HG03064 (cell line): ENCODE results near the gene ATR.
"Not testable (repeated sequence)": the region's sequence is repeated elsewhere in the genome, so short reads cannot be mapped to it uniquely, and the experiment has no call there.

Experiments used
- ATAC-seq: cut with Tn5 transposase; IDR thresholded peaks from one replicate; pipeline ENCODE4 v1.9.1; 2021; ENCODE audit warnings: low read depth; ENCODE audit not compliant: unreplicated experiment

ATR gene

DNA sequence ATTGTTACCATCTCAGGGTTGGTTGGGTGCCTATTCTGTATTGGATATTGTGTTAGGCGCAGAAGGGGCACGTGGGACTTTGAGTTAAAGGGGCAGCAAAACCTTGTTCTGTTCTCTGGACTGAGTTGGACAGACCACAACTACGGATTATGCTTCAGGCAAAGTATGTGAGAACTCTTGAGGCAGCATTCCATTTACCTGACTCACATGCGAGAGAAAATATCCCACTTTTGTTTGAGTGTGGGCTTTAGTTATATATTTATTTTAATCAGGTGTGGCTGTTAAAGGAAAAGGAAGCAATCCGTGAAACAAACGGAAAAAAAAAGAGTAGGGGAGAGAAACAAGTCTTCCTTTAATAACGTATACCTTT lies 17.0 kb upstream of the ATR start:
- ATAC-seq: no peak

DNA sequence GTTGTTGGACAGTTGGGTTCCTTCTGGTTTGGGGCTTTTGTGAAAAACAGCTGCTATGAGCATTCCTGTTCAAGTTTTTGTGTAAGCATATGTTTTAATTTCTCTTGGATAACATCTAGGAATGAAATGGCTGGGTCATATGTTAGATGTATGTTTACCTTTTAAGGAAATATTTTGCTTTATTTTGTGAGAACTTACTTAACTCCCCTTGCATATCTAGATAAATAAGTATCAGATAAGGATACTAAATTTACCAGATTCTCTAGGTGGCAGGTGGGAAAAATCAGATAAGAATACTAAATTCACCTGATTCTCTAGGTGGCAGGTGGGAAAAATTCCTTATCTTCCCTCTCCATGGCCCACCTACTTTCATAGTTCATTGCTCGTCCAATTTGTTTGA lies 16.6 kb upstream of the ATR start:
- ATAC-seq: no peak

DNA sequence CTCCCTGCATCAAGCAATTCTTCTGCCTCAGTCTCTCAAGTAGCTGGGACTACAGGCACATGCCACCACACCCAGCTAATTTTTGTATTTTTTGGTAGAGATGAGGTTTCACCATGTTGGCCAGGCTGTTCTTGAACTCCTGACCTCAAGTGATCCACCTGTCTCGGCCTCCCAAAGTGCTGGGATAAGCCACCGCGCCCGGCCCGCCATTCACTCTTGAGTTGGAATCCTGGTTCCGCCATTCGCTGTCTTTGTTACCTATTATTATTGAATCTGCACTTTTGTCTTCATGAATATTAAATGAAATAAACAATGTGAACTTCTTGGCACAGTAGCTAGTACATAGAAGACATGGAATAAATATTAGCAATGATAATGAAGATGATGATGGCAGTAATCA lies 13.7 kb upstream of the ATR start:
- ATAC-seq: not testable (repeated sequence)

DNA sequence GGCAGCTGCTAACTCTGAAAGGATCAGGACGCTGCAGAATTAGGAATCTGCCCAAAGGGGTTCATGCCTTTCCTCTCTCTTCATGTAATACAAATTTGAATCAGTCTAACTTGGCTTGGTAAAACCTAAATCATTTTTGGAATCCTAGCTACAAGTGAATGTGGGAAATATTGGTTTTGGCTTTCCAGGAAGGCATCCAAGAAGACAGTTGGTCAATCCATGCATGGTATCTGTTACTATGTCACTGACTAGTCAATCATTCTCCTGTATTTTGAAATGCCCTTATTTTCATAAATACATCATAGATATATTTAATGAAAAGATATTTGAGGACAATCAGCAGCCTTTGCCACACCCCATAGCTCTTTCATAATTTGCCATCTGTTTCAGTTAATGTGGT lies 10.2 kb upstream of the ATR start:
- ATAC-seq: no peak

DNA sequence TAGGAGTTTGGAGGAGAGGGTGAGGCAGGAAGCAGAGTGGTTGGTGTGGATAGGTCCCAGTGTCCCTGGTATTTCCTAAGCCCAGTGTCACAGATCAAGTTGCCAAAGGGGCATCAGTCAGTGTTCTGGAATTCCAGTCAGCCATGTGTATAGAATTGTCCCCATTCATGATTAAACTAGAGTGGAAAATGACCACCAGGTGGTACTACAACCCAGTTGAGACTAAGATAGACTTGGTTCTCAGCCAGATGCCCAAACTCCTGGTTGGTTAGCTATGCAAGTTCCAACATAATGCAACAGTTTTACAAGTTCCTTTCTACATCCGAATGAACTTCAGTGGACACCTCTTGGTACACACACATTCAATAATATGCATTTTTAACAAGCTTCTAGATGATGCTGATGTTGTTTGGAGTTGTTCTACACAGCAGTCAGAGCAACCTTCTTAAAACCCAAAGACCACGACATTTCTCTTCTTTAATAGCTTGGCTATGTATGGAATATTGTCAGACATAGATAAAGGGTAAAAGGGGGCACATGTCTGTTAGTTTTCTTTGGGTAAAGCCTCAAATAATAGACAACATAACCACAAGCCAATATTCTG lies 8.4 kb upstream of the ATR start:
- no peak for ATAC-seq

DNA sequence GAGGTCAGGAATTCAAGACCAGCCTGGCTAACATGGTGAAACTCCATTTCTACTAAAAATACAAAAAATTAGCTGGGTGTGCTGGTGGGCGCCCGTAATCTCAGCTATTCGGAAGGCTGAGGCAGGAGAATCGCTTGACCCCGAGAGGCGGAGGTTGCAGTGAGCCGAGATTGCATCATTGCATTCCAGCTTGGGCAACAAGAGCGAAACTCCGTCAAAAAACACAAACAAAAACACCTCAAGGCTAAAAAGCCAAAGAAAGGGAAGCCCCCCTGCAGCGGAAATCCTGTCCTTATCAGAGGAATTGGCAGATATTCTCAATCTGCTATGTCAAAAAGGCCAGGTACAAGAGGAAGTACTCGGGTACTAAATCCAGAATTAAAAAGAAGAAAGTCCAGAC lies 2.5 kb upstream of the ATR start:
- ATAC-seq: not testable (repeated sequence)

DNA sequence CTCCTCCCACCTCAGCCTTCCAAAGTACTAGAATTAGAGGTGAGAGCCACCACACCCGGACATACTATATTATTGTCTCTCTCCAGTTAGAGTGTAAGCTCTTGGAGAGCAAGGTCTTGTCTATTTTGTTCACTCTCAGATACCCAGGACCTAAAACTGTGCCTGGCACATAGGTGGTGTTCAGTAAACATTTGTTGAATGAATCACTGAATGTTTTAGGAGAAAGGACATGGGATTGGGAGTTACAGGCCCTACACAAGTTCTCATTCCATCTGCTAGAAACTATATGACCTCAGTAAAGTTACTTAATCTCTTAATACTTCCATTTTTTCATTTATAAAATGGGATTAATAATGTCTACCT lies 1.5 kb upstream of the ATR start:
- ATAC-seq: no peak

DNA sequence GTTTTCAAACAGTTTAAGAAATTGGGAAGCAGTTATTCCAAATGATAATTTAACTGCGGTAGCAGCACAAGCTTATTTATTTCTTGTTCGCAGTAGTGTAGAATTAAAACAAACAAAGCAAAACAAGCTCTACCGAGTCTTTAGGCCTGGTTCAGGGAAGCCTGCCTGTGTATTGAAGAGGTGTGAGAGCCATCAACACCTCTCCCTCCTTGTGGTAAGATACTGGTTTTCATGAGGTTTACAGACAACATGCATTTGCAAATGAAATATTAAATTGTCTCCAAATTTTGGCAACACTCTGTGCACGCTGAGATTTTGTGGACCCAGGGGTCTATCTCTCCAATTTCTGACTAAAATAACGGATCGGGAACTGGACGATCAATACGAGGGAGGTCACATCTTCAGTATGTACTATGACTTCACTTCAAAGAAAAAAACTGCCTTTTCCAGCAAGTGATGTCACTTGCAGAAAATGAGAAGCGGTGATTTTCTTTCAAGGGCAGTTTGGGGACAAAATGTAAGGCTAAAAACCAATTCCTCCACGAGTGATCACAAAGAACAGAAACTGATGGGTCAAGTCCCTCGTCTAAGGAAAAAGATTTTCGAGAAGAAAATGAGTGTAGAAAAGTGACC lies 721 bp downstream of the ATR start:
- ATAC-seq: no peak

DNA sequence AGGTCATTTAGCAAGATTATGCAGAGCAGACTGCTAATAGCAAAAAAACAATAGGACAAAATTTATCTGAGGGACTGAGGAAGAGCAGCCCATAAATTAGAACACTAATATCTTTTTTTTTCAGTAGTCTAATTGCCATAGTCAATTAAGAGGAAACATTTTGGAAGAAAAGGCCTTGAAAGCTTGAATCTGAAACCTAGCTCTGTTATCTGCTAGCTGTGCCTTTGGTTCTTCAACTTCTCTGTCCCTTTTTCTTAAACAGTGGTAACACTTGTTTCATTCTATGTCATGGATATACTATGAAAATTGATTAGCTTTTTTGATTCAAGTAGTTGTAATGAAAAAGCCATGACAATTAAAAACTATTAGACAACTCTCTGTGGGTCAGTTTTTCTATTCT lies 1.7 kb downstream of the ATR start:
- no peak for ATAC-seq

DNA sequence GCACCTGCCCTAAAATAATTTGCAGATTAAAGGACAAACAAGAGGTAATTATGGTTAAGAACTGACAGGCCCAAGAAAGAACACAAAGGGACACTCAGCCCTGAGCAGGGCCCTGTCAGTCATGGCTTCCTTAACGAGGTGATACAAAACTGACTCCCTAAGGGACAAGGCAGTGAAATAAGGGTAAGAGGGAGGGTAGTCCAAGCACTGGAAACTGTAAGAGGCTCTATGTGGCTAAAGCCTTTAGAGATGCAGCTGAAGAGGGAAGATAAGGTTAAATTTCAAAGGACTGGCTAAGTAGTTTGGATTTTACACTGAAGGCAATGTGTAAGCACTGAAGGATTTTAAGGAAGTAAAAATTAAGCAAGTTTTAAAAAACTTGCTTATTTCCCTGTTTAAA lies 3.9 kb downstream of the ATR start:
- ATAC-seq: no peak

DNA sequence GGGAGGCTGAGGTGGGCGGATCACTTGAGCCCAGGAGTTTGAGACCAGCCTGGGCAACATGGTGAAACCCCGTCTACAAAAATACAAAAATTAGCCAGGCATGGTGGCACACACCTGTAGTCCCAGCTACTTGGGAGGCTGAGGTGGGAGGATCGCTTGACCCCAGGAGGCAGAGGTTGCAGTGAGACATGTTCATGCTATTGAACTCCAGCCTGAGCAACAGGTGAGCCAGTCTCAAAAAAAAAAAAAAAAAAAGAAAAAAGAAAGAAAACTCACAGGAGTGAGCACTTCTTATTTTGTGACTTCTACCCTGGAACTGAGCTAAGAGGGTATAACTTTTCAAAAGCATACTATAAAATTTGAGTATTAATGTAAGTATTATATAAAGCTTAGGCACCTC lies 4.3 kb downstream of the ATR start:
- ATAC-seq: not testable (repeated sequence)

DNA sequence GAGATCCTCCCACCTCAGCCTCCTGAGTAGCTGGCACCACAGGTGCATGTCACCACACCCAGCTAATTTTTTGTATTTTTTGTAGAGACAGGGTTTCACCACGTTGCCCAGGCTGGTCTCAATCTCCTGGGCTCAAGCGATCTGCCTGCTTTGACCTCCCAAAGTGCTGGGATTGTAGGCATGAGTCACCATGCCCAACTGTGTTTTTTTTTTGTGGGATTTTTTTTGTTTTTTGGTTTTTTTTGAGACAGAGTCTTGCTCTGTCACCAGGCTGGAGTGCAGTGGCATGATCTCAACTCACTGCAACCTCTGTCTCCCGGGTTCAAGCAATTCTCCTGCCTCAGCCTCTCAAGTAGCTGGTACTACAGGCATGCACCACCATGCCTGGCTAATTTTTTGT lies 9.1 kb downstream of the ATR start:
- not testable (repeated sequence) for ATAC-seq

DNA sequence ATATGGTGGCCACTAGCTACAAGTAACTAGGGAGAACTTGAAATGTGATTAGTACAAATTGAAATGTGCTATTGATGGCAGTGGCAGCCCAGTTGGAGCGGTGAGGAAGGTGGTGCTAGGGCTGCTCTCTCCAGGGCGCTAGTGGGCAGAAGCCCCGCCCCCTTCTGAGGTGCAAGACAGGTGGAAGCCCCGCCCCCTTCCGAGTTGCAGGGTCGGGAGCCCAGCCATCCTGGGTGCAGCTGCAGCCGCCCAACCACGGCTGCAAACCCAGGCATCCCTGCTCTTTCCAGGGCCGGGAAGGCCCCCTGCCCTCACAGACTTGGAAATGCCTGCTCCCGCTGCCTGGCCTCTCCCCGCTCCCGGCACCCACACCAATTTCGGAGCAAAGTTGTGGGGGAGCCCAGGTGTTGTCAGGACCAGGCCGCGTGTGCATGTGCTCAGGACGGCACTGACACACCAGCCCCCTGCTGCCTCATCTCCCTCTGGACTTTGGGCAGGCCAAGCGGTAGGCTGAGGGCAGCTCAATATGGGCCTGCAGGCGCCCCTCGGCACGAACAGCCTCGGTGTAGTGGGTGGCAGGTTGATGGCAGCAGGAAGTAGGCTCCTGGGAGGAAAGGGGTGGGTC lies 10.0 kb downstream of the ATR start:
- ATAC-seq: no peak

DNA sequence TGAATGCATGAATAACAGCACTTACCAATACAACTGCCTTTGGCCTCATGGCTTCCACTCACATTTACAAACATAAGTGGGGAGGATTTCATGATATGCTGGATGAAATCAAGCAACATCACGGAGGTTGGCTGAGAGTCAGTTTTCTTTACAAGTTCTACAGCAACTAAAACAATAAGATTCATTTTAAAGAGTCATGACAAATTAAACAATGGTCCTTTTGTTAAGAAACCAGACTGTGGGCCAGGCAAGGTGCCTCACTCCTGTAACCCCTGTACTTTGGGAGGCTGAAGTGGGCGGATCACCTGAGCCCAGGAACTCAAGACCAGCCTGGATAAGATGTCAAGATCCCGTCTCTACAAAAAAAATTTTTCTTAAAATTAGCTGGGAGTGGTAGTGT lies 12.4 kb downstream of the ATR start:
- no peak for ATAC-seq

DNA sequence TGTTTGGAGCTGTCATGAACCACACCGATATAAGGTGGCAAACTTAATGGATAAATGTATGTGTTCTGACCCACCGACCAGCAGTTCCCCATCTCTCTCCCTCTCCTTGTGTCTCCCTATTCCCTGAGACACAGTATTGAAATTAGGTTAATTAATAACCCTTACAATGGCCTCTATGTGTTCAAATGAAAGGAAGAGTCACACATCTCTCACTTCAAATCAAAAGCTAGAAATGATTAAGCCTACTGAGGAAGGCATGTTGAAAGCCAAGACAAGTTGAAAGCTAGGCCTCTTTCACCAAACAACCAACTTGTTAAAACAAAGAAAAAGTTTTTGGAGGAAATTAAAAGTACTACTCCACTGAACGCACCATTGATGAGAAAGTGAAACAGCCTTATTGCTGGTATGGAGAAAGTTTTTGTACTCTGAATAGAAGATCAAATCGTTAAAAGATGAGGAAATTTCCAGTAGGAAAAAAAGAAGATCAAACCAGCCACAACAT lies 15.0 kb downstream of the ATR start:
- ATAC-seq: no peak

DNA sequence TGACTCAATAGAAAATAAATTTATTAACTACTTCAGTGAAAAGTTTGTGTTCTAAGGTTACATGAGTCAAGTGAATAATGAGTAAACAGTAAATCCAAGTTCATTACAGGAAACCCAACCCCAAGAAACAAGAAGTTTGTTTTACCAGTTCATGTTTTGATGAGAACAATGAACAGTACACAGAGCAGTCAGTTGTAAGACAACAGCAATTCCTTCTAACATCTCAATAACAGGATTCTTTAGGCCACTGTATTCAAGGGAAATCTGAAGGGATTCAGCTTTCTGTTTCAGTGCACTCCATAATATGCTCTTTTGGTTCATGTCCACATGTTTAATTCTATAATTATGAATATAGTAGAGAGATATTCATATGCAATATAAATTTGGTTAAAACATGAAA lies 18.4 kb downstream of the ATR start:
- ATAC-seq: no peak

DNA sequence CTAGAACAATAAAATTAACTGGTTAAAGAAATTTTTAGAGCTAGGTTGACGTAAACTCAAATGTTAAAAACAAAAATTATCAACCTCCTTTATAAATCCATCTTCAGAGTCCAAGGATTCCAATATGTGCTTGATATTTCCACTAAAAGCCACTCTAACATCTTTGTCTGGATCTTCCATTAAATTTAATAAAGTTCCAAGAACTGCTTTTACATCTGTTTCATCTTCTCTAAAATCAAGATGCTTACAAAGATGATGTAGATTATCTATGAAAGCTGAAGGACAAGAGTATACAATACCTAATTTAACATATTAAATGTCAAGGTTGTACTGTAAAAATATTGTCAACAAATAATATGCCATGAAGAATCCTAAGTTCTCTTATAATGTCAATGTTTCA lies 24.8 kb downstream of the ATR start:
- no peak for ATAC-seq

DNA sequence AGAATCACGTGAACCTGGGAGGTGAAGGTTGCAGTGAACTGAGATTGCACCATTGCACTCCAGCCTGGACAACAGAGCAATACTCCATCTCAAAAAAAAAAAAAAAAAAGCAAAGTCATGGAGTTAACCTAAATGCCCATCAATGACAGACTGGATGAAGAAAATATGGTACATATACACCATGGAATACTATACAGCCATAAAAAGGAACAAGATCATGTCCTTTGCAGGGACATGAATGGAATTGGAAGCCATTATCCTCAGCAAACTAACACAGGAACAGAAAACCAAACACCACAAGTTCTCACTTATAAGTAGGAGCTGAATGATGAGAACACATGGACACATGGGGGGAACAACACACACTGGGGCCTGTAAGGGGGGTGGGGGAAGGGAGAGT lies 26.0 kb downstream of the ATR start:
- not testable (repeated sequence) for ATAC-seq

DNA sequence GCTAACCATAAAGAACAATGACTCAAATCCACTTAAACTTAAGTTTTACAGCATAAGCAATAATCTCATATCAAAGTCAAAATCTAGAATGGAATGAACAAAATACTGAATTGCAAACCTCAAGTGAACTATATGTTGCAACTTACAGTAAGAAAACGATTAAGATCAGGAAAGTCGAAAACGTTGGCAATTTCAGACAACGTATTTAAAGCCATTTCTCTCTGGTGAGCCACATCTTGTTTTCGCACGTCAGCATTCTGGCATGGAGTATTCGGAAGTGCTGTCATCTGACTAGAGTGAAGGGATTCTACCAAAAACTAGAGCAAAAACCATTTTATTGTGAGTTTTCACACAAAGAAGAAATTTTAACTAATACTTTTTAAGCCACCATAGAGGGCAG lies 28.5 kb downstream of the ATR start:
- no peak for ATAC-seq

DNA sequence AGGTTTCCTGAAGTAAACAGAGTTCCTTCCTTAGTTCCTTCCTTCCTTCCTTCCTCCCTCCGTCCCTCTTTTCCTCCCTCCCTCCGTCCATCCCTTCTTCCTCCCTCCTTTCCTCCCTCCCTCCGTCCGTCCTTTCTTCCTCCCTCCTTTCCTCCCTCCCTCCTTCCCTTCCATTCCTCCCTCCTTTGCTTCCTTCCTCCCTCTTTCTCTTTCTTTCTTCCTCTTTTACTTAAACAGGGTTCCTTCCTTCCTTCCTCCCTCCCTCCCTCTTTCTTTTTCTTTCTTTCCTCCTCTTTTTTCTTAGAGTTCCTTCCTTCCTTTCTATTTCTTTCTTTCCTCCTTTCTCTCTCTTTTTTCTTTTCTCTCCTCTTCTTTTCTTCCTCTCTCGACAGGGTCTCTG lies 35.2 kb downstream of the ATR start:
- ATAC-seq: no peak

DNA sequence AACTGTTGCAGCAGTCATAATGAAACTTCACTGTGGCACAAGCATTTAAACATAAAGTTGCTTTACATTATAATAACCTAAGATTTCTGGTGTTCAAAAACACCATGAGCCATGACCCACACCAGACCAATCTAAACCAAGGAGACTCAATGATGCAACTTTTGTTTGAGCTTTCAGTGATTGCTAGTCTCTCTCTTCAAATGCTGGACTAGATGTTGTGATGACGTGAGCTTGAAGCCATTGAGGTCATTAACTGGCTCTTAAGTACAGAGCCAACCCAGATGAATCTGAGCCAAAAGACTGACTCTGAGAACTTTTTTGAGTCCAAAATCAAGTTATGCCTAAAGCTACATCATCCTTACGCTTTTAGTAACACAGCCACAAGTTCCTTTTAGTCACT lies 36.5 kb downstream of the ATR start:
- no peak for ATAC-seq

DNA sequence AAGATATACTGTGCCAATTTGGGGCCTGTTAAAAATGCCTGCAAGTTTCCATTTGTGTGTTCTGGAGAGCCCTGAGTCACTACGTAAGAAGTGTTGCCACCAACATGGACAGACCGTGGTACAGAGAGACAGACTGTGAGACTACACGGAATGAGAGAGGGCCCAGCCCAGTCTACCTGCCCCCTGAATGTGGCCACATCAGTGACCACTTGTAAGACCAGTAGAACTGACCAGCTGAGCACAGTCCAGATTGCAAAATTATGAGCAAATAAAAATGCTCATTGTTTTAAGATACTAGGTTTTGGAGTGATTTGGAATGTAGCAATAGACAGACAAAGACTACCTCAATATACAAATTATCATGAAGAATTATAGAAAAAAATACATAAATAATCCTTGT lies 42.0 kb downstream of the ATR start:
- ATAC-seq: no peak
